GM18861 (cell line): ENCODE results near the gene SPATA12.

Experiments
- ATAC-seq: cut with Tn5 transposase; IDR thresholded peaks from one replicate; pipeline ENCODE4 v1.9.1; 2021; ENCODE audit not compliant: unreplicated experiment

Gene SPATA12

GRCh38 chr3:57110214-57110613 lies 49.8 kb downstream of the SPATA12 start:
- no peak for ATAC-seq

GRCh38 chr3:57110798-57111197 lies 50.3 kb downstream of the SPATA12 start:
- ATAC-seq = no peak

- no peak for ATAC-seq
These were observed 51.7 kb downstream of the SPATA12 start for GRCh38 chr3:57112206-57112605.

GRCh38 chr3:57116501-57116900 lies 56.0 kb downstream of the SPATA12 start:
- ATAC-seq = no peak

- no peak for ATAC-seq
These were observed 57.8 kb downstream of the SPATA12 start for GRCh38 chr3:57118254-57118653.

- no peak for ATAC-seq
These were observed 59.6 kb downstream of the SPATA12 start for GRCh38 chr3:57120040-57120439.

- ATAC-seq = no peak
These were observed 60.1 kb downstream of the SPATA12 start for GRCh38 chr3:57120451-57121174.
